Gastrocnemius medialis (tissue), 4 donors: ENCODE measurements around the gene CHAF1A. TPM values are rescaled to one million over a fixed set of nuclear protein-coding genes. Genes with fewer than 3 reads are reported as not detected.

ENCODE experiments used
- ATAC-seq, 2 donors: fragments of 150-250 bp; one replicate each; pipeline ENCODE4 v1.9.1; 2016
- DNase-seq, 2 donors: peaks; one replicate each; pipeline ENCODE4 v3.0.0-alpha.2; 2019
- H3K27ac ChIP-seq, 4 donors: fragments of 200-600 bp; sonication (generic); 1 replicate in 1 of 4; 2 replicates in 3 of 4; pipeline ENCODE4 v1.5.1; 2016 to 2018; ENCODE audit warnings: mild to moderate bottlenecking in 2 of 4, moderate library complexity in 1 of 4
- H3K27me3 ChIP-seq, 3 donors: fragments of 200-600 bp; sonication (generic) in 2 of 3; 1 replicate in 1 of 3; 2 replicates in 2 of 3; pipeline versions ENCODE4 v1.5.1 to v1.6.0; 2016 to 2019; ENCODE audit warnings: mild to moderate bottlenecking in 1 of 3, moderate library complexity in 1 of 3
- H3K36me3 ChIP-seq, 2 donors: fragments of 200-600 bp; sonication (generic) in 1 of 2; one replicate each; pipeline ENCODE4 v1.5.1; 2017 to 2018
- H3K4me1 ChIP-seq, 2 donors: fragments of 200-600 bp; sonication (generic) in 1 of 2; one replicate each; pipeline ENCODE4 v1.5.1; 2016 to 2017; ENCODE audit warnings: mild to moderate bottlenecking in 2 of 2
- H3K4me3 ChIP-seq, 4 donors: fragments of 200-600 bp; sonication (generic) in 3 of 4; 1 replicate in 1 of 4; 2 replicates in 3 of 4; pipeline ENCODE4 v1.5.1; 2016 to 2019; ENCODE audit warnings: mild to moderate bottlenecking in 2 of 4
- H3K9me3 ChIP-seq, 3 donors: fragments of 200-600 bp; sonication (generic) in 2 of 3; 1 replicate in 1 of 3; 2 replicates in 2 of 3; pipeline ENCODE4 v1.5.1; 2016 to 2019
- POLR2A ChIP-seq, 2 donors: fragments of 450-650 bp; IDR thresholded peaks; one replicate each; pipeline ENCODE4 v1.6.1; 2017; ENCODE audit warnings: antibody characterized with exemption in 2 of 2, mild to moderate bottlenecking in 2 of 2, moderate library complexity in 2 of 2
- in situ Hi-C, 4 donors: fragments of 200-750 bp; cut with MboI; loops; one replicate each; pipeline versions ENCODE4 v1.15.0 to v1.8.0; 2017; ENCODE audit warnings: low sequenced_read_pairs in 4 of 4
- intact Hi-C: fragments of 100-400 bp; cut with DNase I; formaldehyde crosslinking; loops from one replicate; pipeline ENCODE4 v1.15.1; 2023; ENCODE audit warnings: low total_unique reads
- total RNA-seq, 4 donors: library from RNA; depleted of rRNA; stranded (reverse); fragments of >200 nt; gene quantifications; one replicate each; pipeline versions ENCODE4 v1.1.0 to v1.2.3, GENCODE V29; 2016
- TF ChIP-seq, protein P1 (sequence below), 5 experiments: fragments of 450-650 bp in 3 of 5; fragments of 200-600 bp in 2 of 5; sonication (generic) in 2 of 5; IDR thresholded peaks in 4 of 5; conservative IDR thresholded peaks in 1 of 5; 1 replicate in 4 of 5; 2 replicates in 1 of 5; pipeline ENCODE4 v1.5.1; 2016 to 2019; ENCODE audit warnings: antibody characterized with exemption in 5 of 5, mild to moderate bottlenecking in 3 of 5, moderate library complexity in 3 of 5

CHAF1A gene
- total RNA-seq, 4 donors from 2014 or later, result 7.3 to 15.8 (median 9.7) TPM

DNA sequence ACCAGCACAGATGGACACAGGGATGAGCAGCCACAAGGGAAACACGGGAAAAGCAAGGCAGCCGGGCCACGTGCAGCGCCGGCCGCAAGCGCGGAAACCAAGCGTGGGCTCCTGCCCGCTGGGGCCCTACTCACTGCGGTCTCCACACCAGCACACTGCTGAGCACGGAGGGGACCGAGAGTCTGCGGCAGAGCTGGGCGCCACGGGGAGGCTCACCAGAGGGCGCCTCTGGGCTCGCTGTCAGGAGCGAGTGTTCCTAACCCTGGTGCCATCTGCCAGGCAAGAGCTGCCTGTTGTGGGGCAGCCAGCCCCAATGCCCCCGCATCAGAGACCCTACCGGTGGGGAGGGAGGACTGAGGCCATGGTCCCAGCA, 32.6 kb upstream of the CHAF1A start:
- H3K36me3 ChIP-seq, result peaks cover 0 to 17% of the 10 kb centered on the region in 2 donors
- no peaks in the 10 kb centered on the region for H3K27me3 ChIP-seq
- peak overlapping the region; percentile 83 to 95 (median 92) for H3K27ac ChIP-seq
- H3K4me1 ChIP-seq, result peaks cover 74 to 82% of the 10 kb centered on the region in 2 donors
- TF ChIP-seq, protein P1, sequence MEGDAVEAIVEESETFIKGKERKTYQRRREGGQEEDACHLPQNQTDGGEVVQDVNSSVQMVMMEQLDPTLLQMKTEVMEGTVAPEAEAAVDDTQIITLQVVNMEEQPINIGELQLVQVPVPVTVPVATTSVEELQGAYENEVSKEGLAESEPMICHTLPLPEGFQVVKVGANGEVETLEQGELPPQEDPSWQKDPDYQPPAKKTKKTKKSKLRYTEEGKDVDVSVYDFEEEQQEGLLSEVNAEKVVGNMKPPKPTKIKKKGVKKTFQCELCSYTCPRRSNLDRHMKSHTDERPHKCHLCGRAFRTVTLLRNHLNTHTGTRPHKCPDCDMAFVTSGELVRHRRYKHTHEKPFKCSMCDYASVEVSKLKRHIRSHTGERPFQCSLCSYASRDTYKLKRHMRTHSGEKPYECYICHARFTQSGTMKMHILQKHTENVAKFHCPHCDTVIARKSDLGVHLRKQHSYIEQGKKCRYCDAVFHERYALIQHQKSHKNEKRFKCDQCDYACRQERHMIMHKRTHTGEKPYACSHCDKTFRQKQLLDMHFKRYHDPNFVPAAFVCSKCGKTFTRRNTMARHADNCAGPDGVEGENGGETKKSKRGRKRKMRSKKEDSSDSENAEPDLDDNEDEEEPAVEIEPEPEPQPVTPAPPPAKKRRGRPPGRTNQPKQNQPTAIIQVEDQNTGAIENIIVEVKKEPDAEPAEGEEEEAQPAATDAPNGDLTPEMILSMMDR (IDR thresholded peaks at IDR 0.05 in 4 of 5, conservative IDR thresholded peaks at IDR 0.05 in 1 of 5), result peak; percentile 31 to 65 (median 61)
- TF ChIP-seq POLR2A (IDR thresholded peaks at IDR 0.05), result no peak
- peak in 1 of 2 donors; percentile 31 for ATAC-seq
- H3K9me3 ChIP-seq, result no peaks in the 10 kb centered on the region
- intact Hi-C loops, result loop anchor here (1.0 to 2.0 kb wide), 2 partner anchors 27 to 30 kb away; partner anchors contain the start of genes MPND and SH3GL1
- in situ Hi-C loops, result no loop called here
- peak in 1 of 2 donors; percentile 68 for DNase-seq
- H3K4me3 ChIP-seq, result peak overlapping the region in 3 of 4 donors; percentile 6 to 30 (median 27)

DNA sequence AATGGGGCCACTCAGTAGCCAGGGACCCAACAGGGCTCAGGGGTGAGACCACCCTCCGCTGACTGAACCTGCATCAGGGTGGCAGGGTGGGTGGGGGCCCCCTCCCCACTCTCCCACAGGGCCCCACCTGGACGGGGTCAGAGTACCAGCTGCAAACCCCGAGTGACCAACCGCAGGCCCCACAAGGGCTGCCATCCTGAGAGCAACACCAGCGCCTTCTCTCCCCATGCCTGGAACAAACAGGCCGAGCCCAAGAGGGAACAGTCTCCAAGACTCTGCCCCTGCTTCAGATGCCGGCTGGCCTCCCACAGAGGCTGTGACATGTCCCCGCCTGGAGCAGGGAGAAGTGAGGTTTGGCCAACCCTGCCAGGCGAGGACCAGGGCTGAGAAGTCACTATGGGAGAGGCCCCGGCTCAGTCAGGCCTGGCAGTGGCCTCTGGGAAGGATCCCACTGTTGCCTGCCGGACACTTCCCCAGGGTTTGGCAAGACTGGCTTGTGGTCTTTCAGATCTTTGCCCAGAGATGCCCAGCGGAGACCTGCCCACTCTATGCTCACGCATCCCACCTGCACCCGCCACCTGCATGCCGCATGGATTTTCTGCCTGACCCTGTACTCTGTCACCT, 31.9 kb upstream of the CHAF1A start:
- TF ChIP-seq, protein P1 (IDR thresholded peaks at IDR 0.05 in 4 of 5, conservative IDR thresholded peaks at IDR 0.05 in 1 of 5), result no peak
- TF ChIP-seq POLR2A (IDR thresholded peaks at IDR 0.05), result no peak
- no peak for DNase-seq
- intact Hi-C loops, result loop anchor here (1.0 to 2.0 kb wide), 2 partner anchors 28 to 30 kb away; partner anchors contain the start of genes MPND and SH3GL1
- in situ Hi-C loops, result no loop called here
- Histone ChIP-seq H3K36me3 (peaks cover 0 to 11% of the 10 kb centered on the region in 2 donors), H3K4me3 (peak overlapping the region in 2 of 4 donors; percentile 2 to 6), H3K27ac (peak overlapping the region; percentile 83 to 95 (median 92)), H3K9me3 (no peaks in the 10 kb centered on the region), H3K27me3 (no peaks in the 10 kb centered on the region), H3K4me1 (peaks cover 80 to 89% of the 10 kb centered on the region in 2 donors)
- ATAC-seq, result no peak

DNA sequence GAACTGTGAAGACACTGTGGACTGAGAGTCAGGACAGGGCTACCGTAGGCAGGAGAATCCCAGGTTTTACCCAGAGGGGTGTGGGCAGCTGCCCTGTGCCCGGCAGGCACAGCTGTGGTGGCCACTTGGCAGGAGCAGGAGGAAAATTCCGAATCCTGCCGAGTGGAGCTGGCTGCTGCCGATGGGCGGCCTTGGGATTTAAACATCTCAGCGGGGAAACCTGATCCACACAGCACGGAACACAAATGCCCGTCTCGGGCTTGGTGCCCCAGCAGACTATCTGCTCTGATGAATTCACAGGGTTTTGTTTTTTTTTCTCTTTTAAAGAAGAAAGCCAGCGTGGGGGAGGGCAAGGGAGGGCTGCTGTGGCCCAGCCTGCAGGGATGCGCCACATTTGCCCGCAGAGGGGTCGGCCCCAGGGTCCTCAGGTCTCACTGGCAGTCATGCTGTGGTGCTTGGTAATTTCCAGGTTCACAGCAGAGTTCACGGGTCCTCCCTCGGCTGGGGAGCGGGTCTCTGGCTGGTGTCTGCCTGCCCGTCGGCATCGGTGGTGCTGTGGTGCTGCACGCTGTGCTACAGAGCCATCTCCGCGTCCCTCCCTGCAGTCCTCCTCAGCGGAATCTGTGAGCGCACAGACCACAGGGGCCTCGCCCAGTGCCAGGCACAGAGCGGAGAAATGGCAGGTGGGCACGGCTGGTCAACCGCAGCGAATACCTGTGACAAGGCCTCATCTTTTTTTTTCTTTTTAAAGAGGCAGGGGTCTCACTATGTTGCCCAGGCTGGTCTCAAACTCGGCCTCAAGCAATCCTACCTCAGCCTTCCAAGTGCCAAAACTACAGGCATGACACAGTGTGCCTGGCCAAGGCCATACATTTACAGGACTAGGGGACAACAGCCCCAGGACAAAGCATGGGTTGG, 30.9 kb upstream of the CHAF1A start:
- intact Hi-C loops (loop anchor here (2.0 kb wide), 1 partner anchor 29 kb away; the partner anchor contains the start of gene MPND), in situ Hi-C loops (no loop called here)
- peak; percentile 55 for ATAC-seq

More for the DNA sequence above, 30.9 kb upstream of the CHAF1A start:
- no peaks in the 10 kb centered on the region for H3K27me3 ChIP-seq
- H3K36me3 ChIP-seq, result peaks cover 0 to under 1% of the 10 kb centered on the region in 2 donors
- H3K4me3 ChIP-seq, result peak overlapping the region in 1 of 4 donors; percentile 2
- H3K4me1 ChIP-seq, result peaks cover 90 to 98% of the 10 kb centered on the region in 2 donors
- TF ChIP-seq, protein P1 (IDR thresholded peaks at IDR 0.05 in 4 of 5, conservative IDR thresholded peaks at IDR 0.05 in 1 of 5), result peak in 1 of 5 experiments; percentile 18
- TF ChIP-seq POLR2A (IDR thresholded peaks at IDR 0.05), result peak in 1 of 2 donors; percentile 16
- H3K9me3 ChIP-seq, result no peaks in the 10 kb centered on the region
- DNase-seq, result peak; percentile 78 to 85
- peak overlapping the region; percentile 83 to 95 (median 92) for H3K27ac ChIP-seq
